ENCODE results near the gene FGF3.

GRCh38 chr11:69771466-69771865, 47.8 kb downstream of the FGF3 start:
- TF ChIP-seq CTCF (conservative IDR thresholded peaks at IDR 0.05 in 1 of 2, IDR thresholded peaks at IDR 0.05 in 1 of 2; ENCODE audit: extremely low read depth in 1 of 2, insufficient read depth in 1 of 2, low read depth in 1 of 2, low read length in 2 of 2) (no peak), EZH2 (IDR thresholded peaks at IDR 0.05; ENCODE audit: borderline replicate concordance, low read length) (no peak)
